AG04449 (cell line): ENCODE results near the gene OXCT2.

Experiments used
- CTCF ChIA-PET: fragments of 350-600 bp; formaldehyde crosslinking; extraction: SDS; loops from one replicate; lab custom pipeline; 2021; ENCODE audit warnings: antibody characterized with exemption; lab: Yijun Ruan, JAX
- POLR2A ChIA-PET: fragments of 400-600, 350-600 bp; formaldehyde crosslinking; extraction: SDS; loops from one replicate; lab custom pipeline; 2020; ENCODE audit warnings: antibody characterized with exemption, inconsistent platforms; lab: Yijun Ruan, JAX
- DNase-seq: peaks from one replicate; pipeline ENCODE4 v3.0.0-alpha.2; 2010; ENCODE audit warnings: low read depth, low spot score
- H3K4me3 ChIP-seq: 2 replicates; pipeline ENCODE4 v1.5.1; 2011; ENCODE audit warnings: low read depth, mild to moderate bottlenecking, control low read depth, low read length
- TF ChIP-seq, protein P1 (sequence below): IDR thresholded peaks from one replicate; pipeline ENCODE4 v1.5.1; 2011; ENCODE audit warnings: mild to moderate bottlenecking, moderate library complexity, low read length, control low read depth, inconsistent platforms; ENCODE audit not compliant: insufficient read depth; ENCODE audit errors: missing control alignments

Gene OXCT2

DNA sequence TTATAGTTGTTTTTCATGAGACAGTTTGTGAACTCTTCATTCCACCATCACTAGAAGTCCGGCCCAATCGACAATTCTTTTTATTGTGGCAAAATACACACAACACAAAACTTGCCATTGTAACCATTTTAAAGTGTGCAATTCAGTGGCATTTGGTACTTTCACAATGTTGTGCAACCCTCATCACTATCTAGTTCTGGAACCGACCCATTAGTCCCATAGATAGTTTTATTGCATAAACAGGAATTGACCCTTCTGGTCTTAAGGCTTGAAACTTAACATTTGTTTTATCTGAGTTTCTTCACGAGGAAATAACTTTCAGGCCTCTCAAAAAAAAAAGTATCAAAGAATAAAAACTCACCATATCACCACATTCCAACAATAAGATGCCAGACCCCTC lies 41.3 kb downstream of the OXCT2 start:
- H3K4me3 ChIP-seq, result no peak overlapping the region
- TF ChIP-seq, protein P1, sequence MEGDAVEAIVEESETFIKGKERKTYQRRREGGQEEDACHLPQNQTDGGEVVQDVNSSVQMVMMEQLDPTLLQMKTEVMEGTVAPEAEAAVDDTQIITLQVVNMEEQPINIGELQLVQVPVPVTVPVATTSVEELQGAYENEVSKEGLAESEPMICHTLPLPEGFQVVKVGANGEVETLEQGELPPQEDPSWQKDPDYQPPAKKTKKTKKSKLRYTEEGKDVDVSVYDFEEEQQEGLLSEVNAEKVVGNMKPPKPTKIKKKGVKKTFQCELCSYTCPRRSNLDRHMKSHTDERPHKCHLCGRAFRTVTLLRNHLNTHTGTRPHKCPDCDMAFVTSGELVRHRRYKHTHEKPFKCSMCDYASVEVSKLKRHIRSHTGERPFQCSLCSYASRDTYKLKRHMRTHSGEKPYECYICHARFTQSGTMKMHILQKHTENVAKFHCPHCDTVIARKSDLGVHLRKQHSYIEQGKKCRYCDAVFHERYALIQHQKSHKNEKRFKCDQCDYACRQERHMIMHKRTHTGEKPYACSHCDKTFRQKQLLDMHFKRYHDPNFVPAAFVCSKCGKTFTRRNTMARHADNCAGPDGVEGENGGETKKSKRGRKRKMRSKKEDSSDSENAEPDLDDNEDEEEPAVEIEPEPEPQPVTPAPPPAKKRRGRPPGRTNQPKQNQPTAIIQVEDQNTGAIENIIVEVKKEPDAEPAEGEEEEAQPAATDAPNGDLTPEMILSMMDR, result no peak
- POLR2A ChIA-PET, result no interaction called here
- CTCF ChIA-PET, result interaction anchor here (1.0 kb wide), 1 partner anchor 69 kb away, joined by 3 read pairs; no protein-coding TSS in a partner anchor
- no peak for DNase-seq

DNA sequence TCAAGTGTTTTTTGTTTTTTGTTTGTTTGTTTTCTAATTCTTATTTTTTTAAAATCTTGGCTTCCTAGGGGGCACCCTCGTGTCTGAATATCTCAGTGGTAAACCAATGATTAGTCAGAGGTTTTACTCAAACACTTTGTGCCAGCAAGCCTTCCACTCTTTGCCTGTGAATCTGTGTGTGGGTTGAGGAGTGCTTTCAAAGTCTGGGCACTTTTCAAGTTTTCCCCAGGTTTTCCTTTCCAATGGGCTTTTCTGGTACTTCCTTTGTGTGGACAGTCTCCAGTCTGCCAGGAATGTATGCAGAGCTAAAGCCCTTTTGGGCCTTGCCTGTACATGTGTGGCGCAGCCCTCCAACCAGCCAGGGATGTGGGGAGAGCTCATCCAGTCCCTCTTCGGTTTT lies 42.1 kb downstream of the OXCT2 start:
- TF ChIP-seq, protein P1, result no peak
- DNase-seq, result no peak
- ChIA-PET POLR2A (no interaction called here), CTCF (interaction anchor here (0.6 to 1.3 kb wide), 4 partner anchors 9 to 123 kb away, joined by 3 to 4 read pairs (median 3); no protein-coding TSS in a partner anchor)
- no peak overlapping the region for H3K4me3 ChIP-seq

DNA sequence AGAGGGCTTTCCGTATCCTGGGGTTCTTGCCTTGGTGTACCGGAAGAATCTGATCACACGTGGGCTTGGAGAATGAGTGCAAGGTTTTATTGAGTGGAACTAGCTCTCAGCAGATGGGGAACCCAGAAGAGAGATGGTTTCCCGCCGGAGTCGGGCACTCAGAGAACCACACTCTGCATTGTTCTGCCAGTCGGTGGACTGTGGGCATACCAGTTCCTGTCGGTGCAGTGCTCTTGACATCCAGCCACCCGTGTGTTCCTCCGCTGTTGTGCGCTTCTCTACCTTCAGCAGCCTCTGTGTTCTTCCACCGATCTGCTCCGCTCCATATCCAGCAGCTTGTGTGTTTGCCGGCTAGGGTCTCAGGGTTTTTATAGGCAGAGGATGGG lies 43.2 kb downstream of the OXCT2 start:
- no peak for DNase-seq
- ChIA-PET CTCF (interaction anchor here (1.3 kb wide), 1 partner anchor 11 kb away, joined by 3 read pairs; the partner anchor contains the start of gene PPIE), POLR2A (no interaction called here)

DNA sequence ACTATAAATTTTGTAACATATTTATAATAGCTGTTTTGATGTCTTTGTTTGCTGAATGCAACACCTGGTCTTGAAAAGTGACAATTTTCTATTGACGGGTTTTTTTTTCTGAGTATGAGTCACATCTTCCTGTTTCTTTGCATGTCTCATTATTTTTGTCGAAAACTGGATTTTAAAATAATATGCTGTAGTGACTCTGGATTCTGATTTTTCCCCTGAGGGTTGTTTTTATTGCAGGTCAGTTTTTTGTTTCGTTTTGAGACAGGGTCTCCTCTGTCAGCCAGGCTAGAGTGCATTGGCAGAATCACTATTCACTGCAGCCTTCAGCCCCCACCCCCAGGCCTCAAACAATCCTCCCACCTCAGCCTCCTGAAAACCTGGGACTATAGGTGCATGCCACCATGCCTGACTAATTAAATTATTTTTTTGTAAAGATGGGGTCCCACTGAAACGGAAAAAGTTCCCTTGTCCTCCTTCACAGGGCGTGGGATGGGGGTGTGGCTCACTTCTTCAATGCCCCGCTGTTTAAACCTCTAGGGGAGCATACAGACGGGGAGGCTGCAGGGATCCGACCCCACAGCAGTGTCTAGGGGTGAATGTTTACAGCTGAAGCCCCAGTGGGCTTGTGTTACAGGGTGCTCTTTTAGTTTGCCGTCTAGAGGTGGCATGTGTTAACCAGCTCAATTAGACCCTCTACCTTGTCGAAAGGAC lies 43.8 kb downstream of the OXCT2 start:
- ChIA-PET POLR2A (no interaction called here), CTCF (interaction anchor here (0.7 to 2.2 kb wide), 5 partner anchors 10 to 121 kb away, joined by 3 to 7 read pairs (median 3); partner anchors contain the start of gene PPIE)
- no peak for DNase-seq
- H3K4me3 ChIP-seq, result no peak overlapping the region
- TF ChIP-seq, protein P1, result no peak

More for the DNA sequence above, 43.2 kb downstream of the OXCT2 start:
- H3K4me3 ChIP-seq, result no peak overlapping the region
- TF ChIP-seq, protein P1, result no peak

DNA sequence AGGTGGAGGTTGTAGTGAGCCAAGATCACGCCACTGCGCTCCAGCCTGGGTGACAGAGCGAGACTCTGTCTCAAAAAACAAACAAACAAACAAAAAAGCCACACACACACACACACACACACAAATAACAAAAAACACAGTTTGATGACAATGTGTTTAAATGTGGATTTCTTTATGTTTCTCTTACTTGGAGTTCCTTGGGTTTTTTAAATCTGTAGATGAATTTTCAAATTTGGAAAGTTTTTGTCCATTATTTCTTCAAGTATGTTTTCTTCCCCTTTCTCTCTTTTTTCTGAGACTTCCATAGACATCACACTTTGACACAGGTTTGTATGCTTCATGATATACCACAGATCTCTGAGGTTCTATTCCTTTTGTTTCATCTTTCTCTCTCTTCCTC lies 44.5 kb downstream of the OXCT2 start:
- TF ChIP-seq, protein P1, result no peak
- POLR2A ChIA-PET, result no interaction called here
- no peak for DNase-seq
- CTCF ChIA-PET, result interaction anchor here (0.7 to 2.2 kb wide), 7 partner anchors 10 to 123 kb away, joined by 3 to 8 read pairs (median 3); partner anchors contain the start of gene PPIE
- H3K4me3 ChIP-seq, result no peak overlapping the region

DNA sequence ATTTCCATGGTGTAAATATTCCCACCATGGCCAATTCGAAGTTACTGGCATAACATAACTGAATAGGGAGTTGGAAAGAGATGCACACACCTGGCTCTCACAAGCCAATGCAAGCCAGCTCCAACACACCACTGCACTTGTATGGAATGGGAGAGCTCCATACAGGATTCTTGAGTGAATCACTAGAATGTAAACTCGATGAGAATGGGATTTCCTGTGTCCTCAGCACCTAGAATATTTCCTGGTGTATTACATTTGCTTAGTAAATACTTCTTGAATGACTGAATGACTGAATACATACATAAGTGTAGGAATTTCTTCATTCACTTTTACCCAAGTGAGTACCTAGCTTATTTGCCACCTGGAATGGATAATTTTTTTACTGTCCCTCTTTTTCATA lies 48.7 kb downstream of the OXCT2 start:
- CTCF ChIA-PET, result interaction anchor here (0.8 to 13.5 kb wide), 6 partner anchors 12 to 184 kb away, joined by 3 to 182 read pairs (median 4); no protein-coding TSS in a partner anchor
- POLR2A ChIA-PET, result no interaction called here
- DNase-seq, result no peak
- no peak overlapping the region for H3K4me3 ChIP-seq
- TF ChIP-seq, protein P1, result no peak
